Measurements from ENCODE around the gene MPP2.

The MPP2 gene

DNA sequence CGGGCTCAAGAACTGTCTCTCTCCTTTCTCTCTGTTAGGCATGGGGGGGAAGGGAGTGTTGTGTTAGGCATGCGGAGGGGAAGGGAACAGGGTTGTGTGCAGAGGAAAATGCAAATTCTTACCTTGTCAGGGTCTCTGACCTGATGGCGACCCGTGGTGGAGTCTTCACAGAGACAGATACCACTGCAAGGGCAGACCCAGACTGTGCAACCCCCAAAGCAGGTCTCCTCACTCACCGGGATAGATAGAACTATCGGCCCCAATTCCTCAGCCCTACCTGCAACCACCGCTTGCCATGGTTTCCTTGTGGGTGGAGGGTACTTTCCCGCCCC is 9.6 kb upstream of the MPP2 start:
- TF ChIP-seq YY2 (tag by site-specific recombination; IDR thresholded peaks at IDR 0.05) (no peak), ZBTB1 (tag by site-specific recombination; IDR thresholded peaks at IDR 0.05) (no peak), OSR2 (tag by site-specific recombination; IDR thresholded peaks at IDR 0.05) (no peak), ZNF112 (tag by site-specific recombination; IDR thresholded peaks at IDR 0.05) (no peak), ZNF426 (tag by site-specific recombination; IDR thresholded peaks at IDR 0.05) (no peak), ZNF837 (tag by site-specific recombination; IDR thresholded peaks at IDR 0.05) (no peak), GLI2 (tag by site-specific recombination; IDR thresholded peaks at IDR 0.05; ENCODE audit: borderline replicate concordance, low read depth) (no peak), HOXA7 (CRISPR knock-in tag; IDR thresholded peaks at IDR 0.05; ENCODE audit: borderline replicate concordance) (no peak)
- TF ChIP-seq, protein P1, sequence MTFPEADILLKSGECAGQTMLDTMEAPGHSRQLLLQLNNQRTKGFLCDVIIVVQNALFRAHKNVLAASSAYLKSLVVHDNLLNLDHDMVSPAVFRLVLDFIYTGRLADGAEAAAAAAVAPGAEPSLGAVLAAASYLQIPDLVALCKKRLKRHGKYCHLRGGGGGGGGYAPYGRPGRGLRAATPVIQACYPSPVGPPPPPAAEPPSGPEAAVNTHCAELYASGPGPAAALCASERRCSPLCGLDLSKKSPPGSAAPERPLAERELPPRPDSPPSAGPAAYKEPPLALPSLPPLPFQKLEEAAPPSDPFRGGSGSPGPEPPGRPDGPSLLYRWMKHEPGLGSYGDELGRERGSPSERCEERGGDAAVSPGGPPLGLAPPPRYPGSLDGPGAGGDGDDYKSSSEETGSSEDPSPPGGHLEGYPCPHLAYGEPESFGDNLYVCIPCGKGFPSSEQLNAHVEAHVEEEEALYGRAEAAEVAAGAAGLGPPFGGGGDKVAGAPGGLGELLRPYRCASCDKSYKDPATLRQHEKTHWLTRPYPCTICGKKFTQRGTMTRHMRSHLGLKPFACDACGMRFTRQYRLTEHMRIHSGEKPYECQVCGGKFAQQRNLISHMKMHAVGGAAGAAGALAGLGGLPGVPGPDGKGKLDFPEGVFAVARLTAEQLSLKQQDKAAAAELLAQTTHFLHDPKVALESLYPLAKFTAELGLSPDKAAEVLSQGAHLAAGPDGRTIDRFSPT (tag by site-specific recombination; IDR thresholded peaks at IDR 0.05), result no peak
- TF ChIP-seq, protein P2, sequence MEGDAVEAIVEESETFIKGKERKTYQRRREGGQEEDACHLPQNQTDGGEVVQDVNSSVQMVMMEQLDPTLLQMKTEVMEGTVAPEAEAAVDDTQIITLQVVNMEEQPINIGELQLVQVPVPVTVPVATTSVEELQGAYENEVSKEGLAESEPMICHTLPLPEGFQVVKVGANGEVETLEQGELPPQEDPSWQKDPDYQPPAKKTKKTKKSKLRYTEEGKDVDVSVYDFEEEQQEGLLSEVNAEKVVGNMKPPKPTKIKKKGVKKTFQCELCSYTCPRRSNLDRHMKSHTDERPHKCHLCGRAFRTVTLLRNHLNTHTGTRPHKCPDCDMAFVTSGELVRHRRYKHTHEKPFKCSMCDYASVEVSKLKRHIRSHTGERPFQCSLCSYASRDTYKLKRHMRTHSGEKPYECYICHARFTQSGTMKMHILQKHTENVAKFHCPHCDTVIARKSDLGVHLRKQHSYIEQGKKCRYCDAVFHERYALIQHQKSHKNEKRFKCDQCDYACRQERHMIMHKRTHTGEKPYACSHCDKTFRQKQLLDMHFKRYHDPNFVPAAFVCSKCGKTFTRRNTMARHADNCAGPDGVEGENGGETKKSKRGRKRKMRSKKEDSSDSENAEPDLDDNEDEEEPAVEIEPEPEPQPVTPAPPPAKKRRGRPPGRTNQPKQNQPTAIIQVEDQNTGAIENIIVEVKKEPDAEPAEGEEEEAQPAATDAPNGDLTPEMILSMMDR (tag by site-specific recombination; IDR thresholded peaks at IDR 0.05), result no peak
- Histone ChIP-seq H3K36me3 (ENCODE audit: control insufficient read depth in 2 of 2, insufficient read depth in 1 of 2, low read length in 2 of 2) (no peaks in the 10 kb centered on the region), H3K4me1 (ENCODE audit: control insufficient read depth, insufficient read depth, low read length) (no peaks in the 10 kb centered on the region), H3K4me3 (ENCODE audit: low read depth, low read length) (no peak overlapping the region), H3K27ac (ENCODE audit: extremely low read depth, low read depth, low read length) (no peak overlapping the region), H3K9me3 (ENCODE audit: control insufficient read depth, insufficient read depth, low read depth, low read length) (no peaks in the 10 kb centered on the region)
- CTCF ChIA-PET, result interaction anchor here (0.7 to 2.7 kb wide), 2 partner anchors 8 to 54 kb away, joined by 3 to 6 read pairs; no protein-coding TSS in a partner anchor
- POLR2A ChIA-PET, result no interaction called here

DNA sequence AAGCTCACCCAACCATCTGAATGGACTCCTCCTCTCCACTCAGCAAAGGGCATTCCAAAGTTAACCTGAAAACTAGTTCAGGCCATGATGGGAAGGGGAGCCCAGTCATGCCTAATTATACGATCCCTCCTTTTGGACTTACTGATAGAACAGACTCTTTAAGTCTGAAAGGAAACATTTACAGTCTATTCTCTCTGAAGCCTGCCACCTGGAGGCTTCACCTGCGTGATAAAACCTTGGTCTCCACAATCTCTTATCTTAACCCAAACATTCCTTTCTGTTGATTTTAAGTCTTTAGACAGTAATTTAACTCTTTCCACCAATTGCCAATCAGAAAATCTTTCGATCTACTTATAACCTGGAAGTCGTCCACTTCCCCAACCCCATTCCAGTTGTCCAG is 9.0 kb upstream of the MPP2 start:
- no peaks in the 10 kb centered on the region for H3K9me3 ChIP-seq (ENCODE audit: control insufficient read depth, insufficient read depth, low read depth, low read length)
- no peaks in the 10 kb centered on the region for H3K36me3 ChIP-seq (ENCODE audit: control insufficient read depth in 2 of 2, insufficient read depth in 1 of 2, low read length in 2 of 2)
- H3K4me3 ChIP-seq (ENCODE audit: low read depth, low read length), result no peak overlapping the region
- CTCF ChIA-PET, result interaction anchor here (0.7 to 3.7 kb wide), 2 partner anchors 27 to 53 kb away, joined by 3 to 21 read pairs; partner anchors contain the start of gene PPY
- no peaks in the 10 kb centered on the region for H3K4me1 ChIP-seq (ENCODE audit: control insufficient read depth, insufficient read depth, low read length)
- POLR2A ChIA-PET, result no interaction called here
- TF ChIP-seq ZNF792 (tag by site-specific recombination; IDR thresholded peaks at IDR 0.05), result no peak
- no peak for TF ChIP-seq ZNF112 (tag by site-specific recombination; IDR thresholded peaks at IDR 0.05)
- no peak for TF ChIP-seq ZBTB8A (tag by site-specific recombination; IDR thresholded peaks at IDR 0.05)
- no peak for TF ChIP-seq KLF1 (tag by site-specific recombination; IDR thresholded peaks at IDR 0.05)
- TF ChIP-seq, protein P3, sequence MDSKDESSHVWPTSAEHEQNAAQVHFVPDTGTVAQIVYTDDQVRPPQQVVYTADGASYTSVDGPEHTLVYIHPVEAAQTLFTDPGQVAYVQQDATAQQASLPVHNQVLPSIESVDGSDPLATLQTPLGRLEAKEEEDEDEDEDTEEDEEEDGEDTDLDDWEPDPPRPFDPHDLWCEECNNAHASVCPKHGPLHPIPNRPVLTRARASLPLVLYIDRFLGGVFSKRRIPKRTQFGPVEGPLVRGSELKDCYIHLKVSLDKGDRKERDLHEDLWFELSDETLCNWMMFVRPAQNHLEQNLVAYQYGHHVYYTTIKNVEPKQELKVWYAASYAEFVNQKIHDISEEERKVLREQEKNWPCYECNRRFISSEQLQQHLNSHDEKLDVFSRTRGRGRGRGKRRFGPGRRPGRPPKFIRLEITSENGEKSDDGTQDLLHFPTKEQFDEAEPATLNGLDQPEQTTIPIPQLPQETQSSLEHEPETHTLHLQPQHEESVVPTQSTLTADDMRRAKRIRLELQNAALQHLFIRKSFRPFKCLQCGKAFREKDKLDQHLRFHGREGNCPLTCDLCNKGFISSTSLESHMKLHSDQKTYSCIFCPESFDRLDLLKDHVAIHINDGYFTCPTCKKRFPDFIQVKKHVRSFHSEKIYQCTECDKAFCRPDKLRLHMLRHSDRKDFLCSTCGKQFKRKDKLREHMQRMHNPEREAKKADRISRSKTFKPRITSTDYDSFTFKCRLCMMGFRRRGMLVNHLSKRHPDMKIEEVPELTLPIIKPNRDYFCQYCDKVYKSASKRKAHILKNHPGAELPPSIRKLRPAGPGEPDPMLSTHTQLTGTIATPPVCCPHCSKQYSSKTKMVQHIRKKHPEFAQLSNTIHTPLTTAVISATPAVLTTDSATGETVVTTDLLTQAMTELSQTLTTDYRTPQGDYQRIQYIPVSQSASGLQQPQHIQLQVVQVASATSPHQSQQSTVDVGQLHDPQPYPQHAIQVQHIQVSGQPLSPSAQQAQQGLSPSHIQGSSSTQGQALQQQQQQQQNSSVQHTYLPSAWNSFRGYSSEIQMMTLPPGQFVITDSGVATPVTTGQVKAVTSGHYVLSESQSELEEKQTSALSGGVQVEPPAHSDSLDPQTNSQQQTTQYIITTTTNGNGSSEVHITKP (tag by site-specific recombination; IDR thresholded peaks at IDR 0.05), result 0 out of 2 replicates have a peak, but pooled peaks have one; percentile 5
- no peak for TF ChIP-seq BCL11A (tag by site-specific recombination; IDR thresholded peaks at IDR 0.05; ENCODE audit: low read depth)
- no peak overlapping the region for H3K27ac ChIP-seq (ENCODE audit: extremely low read depth, low read depth, low read length)

DNA sequence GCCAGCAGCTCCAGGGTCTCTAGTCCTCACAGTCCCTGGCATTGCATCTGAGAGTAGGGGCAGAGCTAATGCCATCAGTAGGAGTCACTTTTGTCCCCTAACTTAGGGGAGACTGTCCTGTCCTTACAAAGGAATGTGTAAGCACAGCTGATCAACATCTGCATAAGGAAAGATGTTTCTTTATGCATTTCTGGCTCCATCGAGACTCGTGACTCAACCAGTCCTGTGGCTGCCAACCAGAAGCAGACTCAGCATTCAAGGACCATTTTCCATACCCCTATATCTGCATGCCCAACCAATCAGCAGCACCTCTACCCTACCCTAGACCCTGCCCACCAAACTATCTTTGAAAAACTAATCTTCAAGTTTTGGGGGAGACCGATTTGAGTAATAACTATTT is 8.2 kb upstream of the MPP2 start:
- Histone ChIP-seq H3K36me3 (ENCODE audit: control insufficient read depth in 2 of 2, insufficient read depth in 1 of 2, low read length in 2 of 2) (no peaks in the 10 kb centered on the region), H3K4me3 (ENCODE audit: low read depth, low read length) (no peak overlapping the region), H3K9me3 (ENCODE audit: control insufficient read depth, insufficient read depth, low read depth, low read length) (no peaks in the 10 kb centered on the region), H3K4me1 (ENCODE audit: control insufficient read depth, insufficient read depth, low read length) (no peaks in the 10 kb centered on the region), H3K27ac (ENCODE audit: extremely low read depth, low read depth, low read length) (no peak overlapping the region)
- ChIA-PET POLR2A (no interaction called here), CTCF (interaction anchor here (0.9 to 3.7 kb wide), 4 partner anchors 28 to 96 kb away, joined by 5 to 21 read pairs (median 12); partner anchors contain the start of gene PPY)
- no peak for TF ChIP-seq ZNF184 (tag by site-specific recombination; IDR thresholded peaks at IDR 0.05)
